H1 (cell line): ENCODE data around the gene TNFAIP8. TPM values are rescaled to one million over a fixed set of nuclear protein-coding genes. Genes with fewer than 3 reads are reported as not detected.

Source experiments
- CTCF ChIA-PET: fragments of 300-600 bp; sonication (Branson Sonifier 250); formaldehyde crosslinking; loops from one replicate; lab custom pipeline; 2021; ENCODE audit not compliant: partially characterized antibody; lab: Charles Lee
- POLR2A ChIA-PET: fragments of 300-600 bp; sonication (Branson Sonifier 250); formaldehyde crosslinking; loops from one replicate; lab custom pipeline; 2021; ENCODE audit warnings: inconsistent platforms; ENCODE audit not compliant: partially characterized antibody; lab: Charles Lee
- DNase-seq, 2 experiments: peaks; one replicate each; pipeline versions ENCODE4 v3.0.0 to v3.0.0-alpha.2; 2010 to 2022; ENCODE audit warnings: low spot score in 2 of 2, low read depth in 1 of 2, mixed read lengths in 1 of 2
- FAIRE-seq: peaks from 2 replicates; lab custom pipeline; 2011; peaks lifted over from hg19 to GRCh38; lab: Jason Lieb, UNC
- H2AFZ ChIP-seq: 2 replicates; pipeline ENCODE4 v1.8.1; 2012; ENCODE audit warnings: low read length, inconsistent platforms
- H2AK5ac ChIP-seq: 2 replicates; pipeline ENCODE4 v1.6.1; 2013; ENCODE audit warnings: low read depth, low read length
- H2BK120ac ChIP-seq: replicated peaks from 2 replicates; pipeline ENCODE3; 2013; ENCODE audit warnings: low read depth, low read length, inconsistent platforms
- H2BK12ac ChIP-seq: 2 replicates; pipeline ENCODE4 v1.6.1; 2013; ENCODE audit warnings: low read depth, low read length
- H2BK15ac ChIP-seq: 2 replicates; pipeline ENCODE4 v1.6.1; 2013; ENCODE audit warnings: low read length
- H2BK20ac ChIP-seq: 2 replicates; pipeline ENCODE4 v1.6.1; 2013; ENCODE audit warnings: low read length
- H2BK5ac ChIP-seq: 2 replicates; pipeline ENCODE4 v1.6.1; 2013; ENCODE audit warnings: low read depth, low read length
- H3K14ac ChIP-seq: 2 replicates; pipeline ENCODE4 v1.6.1; 2013; ENCODE audit warnings: inconsistent platforms; ENCODE audit not compliant: insufficient read length
- H3K18ac ChIP-seq: 2 replicates; pipeline ENCODE4 v1.6.1; 2013; ENCODE audit warnings: low read length; ENCODE audit errors: extremely low read depth
- H3K23ac ChIP-seq: 2 replicates; pipeline ENCODE4 v1.6.1; 2013; ENCODE audit warnings: inconsistent platforms; ENCODE audit not compliant: insufficient read length
- H3K23me2 ChIP-seq: 2 replicates; pipeline ENCODE4 v1.6.1; 2013; ENCODE audit warnings: low read depth, low read length
- H3K27ac ChIP-seq: 2 replicates; pipeline ENCODE4 v1.6.1; 2011; ENCODE audit warnings: low read depth, low read length, inconsistent platforms
- H3K27me3 ChIP-seq, 4 experiments: replicated peaks in 1 of 4; 1 replicate in 1 of 4; 2 replicates in 3 of 4; pipeline versions ENCODE4 v1.6.1 to v1.8.1; 2011 to 2013; ENCODE audit warnings: low read length in 3 of 4, mild to moderate bottlenecking in 3 of 4, inconsistent platforms in 2 of 4, mixed read lengths in 2 of 4, moderate library complexity in 1 of 4; ENCODE audit not compliant: control insufficient read depth in 3 of 4, insufficient read depth in 3 of 4; ENCODE audit errors: extremely low read depth in 1 of 4
- H3K36me3 ChIP-seq, 4 experiments: 2 replicates each; pipeline versions ENCODE4 v1.6.1 to v1.8.1; 2011 to 2013; ENCODE audit warnings: mild to moderate bottlenecking in 4 of 4, low read length in 3 of 4, moderate library complexity in 2 of 4, control low read depth in 1 of 4, inconsistent platforms in 1 of 4; ENCODE audit not compliant: insufficient read depth in 4 of 4, control insufficient read depth in 2 of 4
- H3K4ac ChIP-seq: replicated peaks from 2 replicates; pipeline ENCODE3; 2013; ENCODE audit warnings: low read length, low read depth, mixed read lengths, inconsistent platforms; ENCODE audit not compliant: insufficient read length
- H3K4me1 ChIP-seq, 4 experiments: replicated peaks in 1 of 4; 1 replicate in 1 of 4; 2 replicates in 3 of 4; pipeline versions ENCODE4 v1.6.1 to v1.8.1; 2011 to 2013; ENCODE audit warnings: low read length in 3 of 4, inconsistent platforms in 2 of 4, mixed read lengths in 1 of 4; ENCODE audit not compliant: insufficient read depth in 4 of 4, control insufficient read depth in 3 of 4
- H3K4me2 ChIP-seq, 2 experiments: 2 replicates each; pipeline versions ENCODE4 v1.6.1 to v1.8.1; 2011 to 2013; ENCODE audit warnings: low read depth in 2 of 2, low read length in 2 of 2, control low read depth in 1 of 2, inconsistent platforms in 1 of 2, mild to moderate bottlenecking in 1 of 2; ENCODE audit not compliant: insufficient read depth in 1 of 2
- H3K4me3 ChIP-seq, 4 experiments: fragments of 200-600, 300-600 bp in 1 of 4; sonication (generic), shearing (Covaris generic), sonication (Bioruptor Twin) in 1 of 4; 2 replicates each; pipeline versions ENCODE4 v1.5.1 to v1.8.1; 2011 to 2016; ENCODE audit warnings: low read length in 4 of 4, low read depth in 3 of 4, control low read depth in 2 of 4, inconsistent platforms in 2 of 4, mild to moderate bottlenecking in 2 of 4, mixed read lengths in 1 of 4, moderate library complexity in 1 of 4; ENCODE audit not compliant: insufficient read depth in 2 of 4; ENCODE audit errors: extremely low read depth in 1 of 4
- H3K56ac ChIP-seq: replicated peaks from 2 replicates; pipeline ENCODE3; 2013; ENCODE audit warnings: low read depth, mild to moderate bottlenecking, mixed read lengths, low read length, inconsistent platforms; ENCODE audit not compliant: insufficient read length
- H3K79me1 ChIP-seq: 2 replicates; pipeline ENCODE4 v1.6.1; 2013; ENCODE audit warnings: low read depth, low read length, control low read depth
- H3K79me2 ChIP-seq, 2 experiments: 2 replicates each; pipeline versions ENCODE4 v1.6.1 to v1.8.1; 2012 to 2013; ENCODE audit warnings: low read length in 2 of 2, mild to moderate bottlenecking in 2 of 2, inconsistent platforms in 1 of 2; ENCODE audit not compliant: insufficient read depth in 2 of 2, control insufficient read depth in 1 of 2
- H3K9ac ChIP-seq, 4 experiments: replicated peaks in 1 of 4; 1 replicate in 1 of 4; 2 replicates in 3 of 4; pipeline versions ENCODE4 v1.6.1 to v1.8.1; 2011 to 2013; ENCODE audit warnings: low read depth in 3 of 4, low read length in 3 of 4, control low read depth in 2 of 4, mild to moderate bottlenecking in 2 of 4, moderate library complexity in 2 of 4, inconsistent platforms in 1 of 4; ENCODE audit errors: extremely low read depth in 1 of 4
- H3K9me3 ChIP-seq, 2 experiments: 2 replicates each; pipeline versions ENCODE4 v1.6.1 to v1.8.1; 2012 to 2013; ENCODE audit warnings: mild to moderate bottlenecking in 2 of 2, moderate library complexity in 2 of 2, control low read depth in 1 of 2, inconsistent platforms in 1 of 2, low read depth in 1 of 2, low read length in 1 of 2, mixed read lengths in 1 of 2; ENCODE audit not compliant: insufficient read depth in 2 of 2
- H4K20me1 ChIP-seq, 2 experiments: replicated peaks in 1 of 2; 2 replicates each; pipeline versions ENCODE3 to v1.8.1; 2011 to 2013; ENCODE audit warnings: inconsistent platforms in 2 of 2, low read length in 2 of 2, mild to moderate bottlenecking in 1 of 2; ENCODE audit not compliant: insufficient read depth in 2 of 2, control insufficient read depth in 1 of 2
- H4K5ac ChIP-seq: 2 replicates; pipeline ENCODE4 v1.6.1; 2013; ENCODE audit warnings: low read length, low read depth, mixed read lengths, inconsistent platforms; ENCODE audit not compliant: insufficient read length
- H4K8ac ChIP-seq: 2 replicates; pipeline ENCODE4 v1.8.0; 2013; ENCODE audit warnings: mild to moderate bottlenecking, moderate library complexity, low read length, inconsistent platforms; ENCODE audit not compliant: insufficient read depth; ENCODE audit errors: extremely low read depth
- H4K91ac ChIP-seq: replicated peaks from 2 replicates; pipeline ENCODE3; 2013; ENCODE audit warnings: low read length, mixed read lengths, inconsistent platforms; ENCODE audit not compliant: insufficient read length
- CTBP2 ChIP-seq: IDR thresholded peaks from 2 replicates; pipeline ENCODE4 v1.7.0; 2011; ENCODE audit warnings: borderline replicate concordance, mild to moderate bottlenecking, moderate library complexity, mixed read lengths, low read length; ENCODE audit not compliant: insufficient read depth, insufficient read length
- FOSL1 ChIP-seq: IDR thresholded peaks from 2 replicates; pipeline ENCODE4 v1.6.1; 2011; ENCODE audit warnings: mild to moderate bottlenecking, low read depth, low read length, moderate library complexity; ENCODE audit not compliant: insufficient read depth
- GTF2F1 ChIP-seq: IDR thresholded peaks from 2 replicates; pipeline ENCODE4 v1.6.1; 2012; ENCODE audit warnings: low read depth, low read length, improper control_type of control experiment, borderline replicate concordance
- JUND ChIP-seq: IDR thresholded peaks from 2 replicates; pipeline ENCODE4 v1.6.1; 2011; ENCODE audit warnings: mild to moderate bottlenecking, improper control_type of control experiment, low read length
- KDM4A ChIP-seq: IDR thresholded peaks from one replicate; pipeline ENCODE4 v1.7.1; 2012; ENCODE audit warnings: low read depth, mild to moderate bottlenecking, moderate library complexity, low read length, inconsistent platforms; ENCODE audit not compliant: severe bottlenecking
- KDM5A ChIP-seq: fragments of 200-600 bp; IDR thresholded peaks from 2 replicates; pipeline ENCODE4 v1.7.1; 2012; ENCODE audit warnings: mild to moderate bottlenecking, low read length, inconsistent platforms, mixed read lengths
- MAFK ChIP-seq: IDR thresholded peaks from 2 replicates; pipeline ENCODE4 v1.6.1; 2012; ENCODE audit warnings: low read depth, mild to moderate bottlenecking, improper control_type of control experiment, low read length
- RAD21 ChIP-seq, 2 experiments: IDR thresholded peaks in 1 of 2; conservative IDR thresholded peaks in 1 of 2; 2 replicates each; pipeline ENCODE4 v1.6.1; 2011; ENCODE audit warnings: low read depth in 2 of 2, low read length in 2 of 2, improper control_type of control experiment in 1 of 2, inconsistent platforms in 1 of 2, mild to moderate bottlenecking in 1 of 2, moderate library complexity in 1 of 2
- RBBP5 ChIP-seq: IDR thresholded peaks from 2 replicates; pipeline ENCODE4 v1.7.1; 2012; ENCODE audit warnings: low read depth, mild to moderate bottlenecking, inconsistent platforms, low read length, moderate library complexity, borderline replicate concordance
- RNF2 ChIP-seq: fragments of 200-900, 300-1000 bp; sonication (generic); IDR thresholded peaks from 2 replicates; pipeline ENCODE4 v1.7.1; 2016; ENCODE audit warnings: borderline replicate concordance, low read depth, mild to moderate bottlenecking, antibody characterized with exemption, low read length; ENCODE audit not compliant: poor library complexity, severe bottlenecking; ENCODE audit errors: missing control alignments
- WGBS, 2 experiments: shearing (Covaris generic) in 1 of 2; methylation state at CpG; one replicate each; pipeline versions ENCODE4 v1.1.6 to v1.1.7; 2013 to 2015; ENCODE audit warnings: low lambda C conversion rate in 2 of 2, mixed read lengths in 2 of 2, inconsistent platforms in 1 of 2, low coverage in 1 of 2, missing lambda C conversion rate in 1 of 2; ENCODE audit not compliant: insufficient replicate concordance in 2 of 2, insufficient coverage in 1 of 2, insufficient read length in 1 of 2; ENCODE audit errors: extremely low coverage in 1 of 2, missing lambda C conversion rate in 1 of 2; 5-methylcytosine and 5-hydroxymethylcytosine counted together
- polyA plus RNA-seq, 7 experiments: library from polyadenylated mRNA; depleted of rRNA in 3 of 7; stranded (reverse) in 5 of 7; unstranded in 2 of 7; fragments of >200 nt in 5 of 7; fragments of 200-250 nt in 2 of 7; gene quantifications; 1 replicate in 5 of 7; 2 replicates in 1 of 7; 4 replicates in 1 of 7; pipeline versions ENCODE4 v1.2.1 to v1.2.3, GENCODE V29; 2011 to 2013; ENCODE audit warnings: missing spikeins in 2 of 7, mixed read lengths in 2 of 7
- total RNA-seq: library from RNA; stranded (reverse); fragmentation: NEBNext Ultra II Directional; extraction: Animal tissue kit (Norgen Biotek cat#: 25700); gene quantifications from 2 replicates; pipeline ENCODE4 v1.2.1, GENCODE V29; 2021
- TF ChIP-seq, protein P1 (sequence below): IDR thresholded peaks from 2 replicates; pipeline ENCODE4 v1.6.1; 2012; ENCODE audit warnings: inconsistent platforms

Gene TNFAIP8
- total and polyA plus RNA-seq, 2 of the 8 experiments (the other 6 are each of a cell fraction or from before 2014, with no cell fraction given) = 12.4 to 19.3 TPM

DNA sequence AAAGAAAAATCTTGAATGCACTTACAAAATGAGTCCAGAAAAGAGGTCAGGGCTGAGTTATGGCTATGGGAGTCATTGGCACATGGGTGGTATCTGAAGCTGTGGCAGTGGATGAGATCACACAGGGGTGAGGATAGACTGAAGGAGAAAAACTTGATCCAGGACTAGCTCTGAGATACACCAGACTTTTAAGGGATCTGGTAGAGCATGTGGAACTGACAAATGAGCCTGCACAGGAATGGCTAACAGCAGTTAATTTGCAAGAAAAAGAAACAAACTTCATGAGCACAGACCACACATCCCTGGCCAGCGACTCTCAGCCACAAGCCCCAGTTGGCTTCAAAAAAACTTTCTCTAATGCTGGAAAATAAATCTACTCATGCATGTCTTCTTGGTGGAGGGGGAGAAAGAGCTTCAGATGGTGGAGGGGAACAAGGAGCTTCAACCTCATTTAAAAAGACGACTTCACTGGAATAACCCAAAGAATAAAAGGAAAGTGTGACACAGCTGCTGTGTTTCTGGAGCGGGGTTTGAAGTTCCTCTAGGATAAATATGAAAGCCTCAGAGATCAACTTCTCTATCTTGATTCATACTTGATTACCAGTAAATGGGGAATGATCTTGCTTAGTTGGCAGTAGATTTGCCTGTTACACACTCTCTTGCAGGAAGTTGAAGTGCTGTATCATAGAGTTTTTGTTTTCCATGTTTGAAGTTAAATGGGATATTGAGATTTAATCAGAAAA is 33.6 kb downstream of the TNFAIP8 start:
- no peak overlapping the region for H2BK5ac ChIP-seq
- H3K9ac ChIP-seq = no peak overlapping the region
- H3K56ac ChIP-seq = no peak overlapping the region
- H2BK20ac ChIP-seq = no peak overlapping the region
- H3K4ac ChIP-seq = no peak overlapping the region
- H2AFZ ChIP-seq = no peak overlapping the region
- H3K14ac ChIP-seq = no peak overlapping the region
- WGBS, 2 experiments = 72% methylated on average over 3 of the region's 3 CpGs; no CpG with 5 or more reads in 1 of the 2 experiments
- no peak overlapping the region for H2AK5ac ChIP-seq
- H3K4me2 ChIP-seq = no peak overlapping the region
- FAIRE-seq (peak; percentile 28), DNase-seq (no peak)
- no peaks in the 10 kb centered on the region; a peak in 2 of 8 replicates for H3K36me3 ChIP-seq
- H3K18ac ChIP-seq = no peak overlapping the region
- ChIA-PET CTCF (interaction anchor here (0.7 to 1.6 kb wide), 6 partner anchors 13 to 402 kb away, joined by 3 to 6 read pairs (median 4); no protein-coding TSS in a partner anchor), POLR2A (interaction anchor here (0.5 to 0.7 kb wide), 2 partner anchors 10 to 52 kb away, joined by 3 read pairs; no protein-coding TSS in a partner anchor)
- no peak overlapping the region for H2BK15ac ChIP-seq
- peaks cover 0 to 9% (median 4%) of the 10 kb centered on the region in 4 experiments; a peak in 2 of 7 replicates for H3K4me1 ChIP-seq
- no peaks in the 10 kb centered on the region; a peak in 1 of 4 replicates for H3K79me2 ChIP-seq
- no peak overlapping the region for H3K23ac ChIP-seq
- H4K8ac ChIP-seq = no peak overlapping the region
- 0 out of 2 replicates have a peak, but pooled peaks cover 2% of the 10 kb centered on the region for H3K79me1 ChIP-seq
- no peak overlapping the region for H4K5ac ChIP-seq
- H4K20me1 ChIP-seq = peaks cover 0 to 1% of the 10 kb centered on the region in 2 experiments
- no peak overlapping the region for H2BK120ac ChIP-seq
- no peak overlapping the region for H4K91ac ChIP-seq
- no peaks in the 10 kb centered on the region for H3K23me2 ChIP-seq
- H3K27me3 ChIP-seq = no peaks in the 10 kb centered on the region
- no peak overlapping the region for H2BK12ac ChIP-seq
- H3K9me3 ChIP-seq = no peaks in the 10 kb centered on the region
- H3K4me3 ChIP-seq = no peak overlapping the region
- H3K27ac ChIP-seq = no peak overlapping the region
- TF ChIP-seq FOSL1 (no peak), KDM5A (no peak), RBBP5 (no peak), RNF2 (no peak), GTF2F1 (no peak), JUND (no peak), CTBP2 (no peak), MAFK (no peak), KDM4A (no peak), RAD21 (IDR thresholded peaks at IDR 0.05 in 1 of 2, conservative IDR thresholded peaks at IDR 0.05 in 1 of 2; ENCODE audit: low read depth in 2 of 2, low read length in 2 of 2) (no peak)
- TF ChIP-seq, protein P1, sequence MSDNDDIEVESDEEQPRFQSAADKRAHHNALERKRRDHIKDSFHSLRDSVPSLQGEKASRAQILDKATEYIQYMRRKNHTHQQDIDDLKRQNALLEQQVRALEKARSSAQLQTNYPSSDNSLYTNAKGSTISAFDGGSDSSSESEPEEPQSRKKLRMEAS = no peak
